ENCODE measurements around the gene DNAH1.

The DNAH1 gene

DNA sequence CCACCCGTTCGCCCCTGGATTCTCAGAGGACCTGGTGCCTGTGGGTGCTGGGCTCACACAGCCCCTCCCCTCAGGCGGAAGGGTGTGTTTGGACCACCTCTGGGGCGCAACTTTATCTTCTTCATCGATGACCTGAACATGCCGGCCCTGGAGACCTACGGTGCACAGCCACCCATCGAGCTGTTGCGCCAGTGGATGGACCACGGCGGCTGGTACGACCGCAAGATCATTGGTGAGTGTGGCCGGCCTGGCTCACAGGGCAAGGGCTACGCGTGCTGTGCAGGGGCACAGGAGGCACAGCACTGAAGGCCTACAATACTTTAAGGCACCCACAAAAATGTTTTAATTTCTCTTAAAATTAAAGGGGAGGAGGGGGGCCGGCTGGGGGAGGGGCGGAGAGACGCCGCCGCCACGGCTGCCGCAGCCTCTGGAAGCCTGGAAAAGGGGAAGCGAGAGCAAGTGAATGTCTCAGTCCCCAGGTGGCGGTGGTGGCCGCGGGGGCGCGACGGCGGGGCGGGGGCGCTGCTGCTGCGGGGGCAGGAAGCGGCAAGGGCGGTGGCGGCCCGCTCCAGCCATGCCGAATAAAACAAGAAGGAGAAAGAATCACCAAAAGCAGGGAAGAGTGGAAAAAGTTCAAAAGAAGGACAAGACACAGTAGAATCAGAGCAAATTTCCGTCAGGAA is 56.8 kb downstream of the DNAH1 start:
- in situ Hi-C loops (cut with MboI; ENCODE audit: low pct_unique_long_range_greater_than_20kb, low sequenced_read_pairs), result no loop called here
- peak; percentile 56 for DNase-seq

DNA sequence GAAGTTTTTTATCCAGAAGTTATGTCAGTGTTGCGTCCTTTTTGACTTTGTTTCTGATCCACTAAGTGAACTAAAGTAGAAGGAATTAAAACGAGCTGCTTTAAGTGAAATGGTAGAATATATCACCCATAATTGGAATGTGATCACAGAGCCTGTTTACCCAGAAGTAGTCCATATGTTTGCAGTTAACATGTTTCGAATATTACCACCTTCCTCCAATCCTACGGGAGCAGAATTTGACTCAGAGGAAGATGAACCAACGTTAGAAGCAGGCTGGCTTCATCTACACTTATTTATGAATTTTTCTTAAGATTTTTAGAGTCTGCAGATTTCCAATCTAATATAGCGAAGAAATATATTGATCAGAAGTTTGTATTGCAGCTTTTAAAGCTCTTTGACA is 57.6 kb downstream of the DNAH1 start:
- in situ Hi-C loops (cut with MboI; ENCODE audit: low pct_unique_long_range_greater_than_20kb, low sequenced_read_pairs), result no loop called here
- no peak for DNase-seq

DNA sequence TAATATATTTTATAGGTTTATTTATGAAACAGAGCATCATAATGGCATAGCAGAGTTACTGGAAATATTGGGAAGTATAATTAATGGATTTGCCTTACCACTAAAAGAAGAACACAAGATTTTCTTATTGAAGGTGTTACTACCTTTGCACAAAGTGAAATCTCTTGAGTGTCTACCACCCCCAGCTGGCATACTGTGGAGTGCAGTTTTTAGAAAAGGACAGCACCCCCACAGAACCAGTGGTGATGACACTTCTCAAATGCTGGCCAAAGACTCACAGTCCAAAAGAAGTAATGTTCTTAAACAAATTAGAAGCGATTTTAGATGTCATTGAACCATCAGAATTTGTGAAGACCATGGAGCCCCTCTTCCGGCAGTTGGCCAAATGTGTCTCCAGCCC is 58.1 kb downstream of the DNAH1 start:
- no peak for DNase-seq
- in situ Hi-C loops (cut with MboI; ENCODE audit: low pct_unique_long_range_greater_than_20kb, low sequenced_read_pairs), result no loop called here

DNA sequence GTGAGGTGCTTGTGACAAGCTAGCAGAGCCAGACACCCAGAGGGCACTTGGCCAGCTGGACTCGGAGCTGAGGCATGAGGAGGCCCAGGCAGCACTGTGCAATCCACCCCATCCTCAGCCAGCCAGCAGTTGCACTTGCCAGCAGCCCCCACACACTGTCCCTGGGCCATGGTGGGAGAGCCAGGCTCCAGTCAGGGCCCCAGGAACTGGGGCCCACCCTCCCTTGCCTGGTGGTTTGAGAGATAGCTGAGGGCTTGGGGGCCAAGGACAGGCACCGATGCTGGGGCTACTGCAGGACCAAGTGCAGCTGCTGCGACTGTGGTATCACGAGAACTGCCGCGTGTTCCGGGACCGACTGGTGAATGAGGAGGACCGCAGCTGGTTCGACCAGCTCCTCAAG is 63.5 kb downstream of the DNAH1 start:
- in situ Hi-C loops (cut with MboI; ENCODE audit: low pct_unique_long_range_greater_than_20kb, low sequenced_read_pairs), result no loop called here

DNA sequence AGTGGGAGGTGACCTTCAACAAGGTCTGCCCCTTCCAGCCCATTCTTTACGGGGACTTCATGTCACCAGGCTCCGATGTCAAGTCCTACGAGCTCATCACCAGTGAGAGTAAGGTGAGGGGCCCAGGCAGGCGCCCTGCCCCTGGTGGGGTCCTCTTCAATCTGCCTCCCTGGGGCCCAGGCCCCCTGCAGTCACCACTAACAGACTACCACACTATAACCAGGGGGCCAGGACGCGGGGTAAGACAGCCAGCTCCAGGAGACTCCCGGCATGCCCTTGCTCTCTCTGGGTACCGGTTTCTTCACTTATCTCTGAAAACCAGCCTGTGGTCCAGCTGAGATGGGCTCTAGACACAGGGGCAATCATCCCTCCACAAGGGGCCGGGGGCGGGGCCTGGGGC is 63.9 kb downstream of the DNAH1 start:
- DNase-seq, result no peak
- in situ Hi-C loops (cut with MboI; ENCODE audit: low pct_unique_long_range_greater_than_20kb, low sequenced_read_pairs), result no loop called here

More for the DNA sequence above, 63.5 kb downstream of the DNAH1 start:
- no peak for DNase-seq

DNA sequence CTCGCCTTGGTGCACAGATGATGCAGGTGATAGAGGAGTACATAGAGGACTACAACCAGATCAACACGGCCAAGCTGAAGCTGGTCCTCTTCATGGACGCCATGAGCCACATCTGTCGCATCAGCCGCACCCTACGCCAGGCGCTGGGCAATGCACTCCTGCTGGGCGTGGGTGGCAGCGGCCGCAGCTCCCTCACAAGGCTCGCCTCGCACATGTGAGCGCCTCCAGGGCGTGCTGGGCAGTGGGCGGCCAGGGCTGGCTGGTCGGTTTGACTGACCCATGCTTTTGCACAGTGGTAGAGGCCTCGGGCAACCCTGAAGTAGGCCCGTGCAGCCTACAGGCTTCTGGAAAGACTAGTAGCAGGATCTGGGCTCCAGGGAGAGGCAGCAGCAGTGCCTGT is 65.5 kb downstream of the DNAH1 start:
- in situ Hi-C loops (cut with MboI; ENCODE audit: low pct_unique_long_range_greater_than_20kb, low sequenced_read_pairs), result no loop called here
- DNase-seq, result no peak

DNA sequence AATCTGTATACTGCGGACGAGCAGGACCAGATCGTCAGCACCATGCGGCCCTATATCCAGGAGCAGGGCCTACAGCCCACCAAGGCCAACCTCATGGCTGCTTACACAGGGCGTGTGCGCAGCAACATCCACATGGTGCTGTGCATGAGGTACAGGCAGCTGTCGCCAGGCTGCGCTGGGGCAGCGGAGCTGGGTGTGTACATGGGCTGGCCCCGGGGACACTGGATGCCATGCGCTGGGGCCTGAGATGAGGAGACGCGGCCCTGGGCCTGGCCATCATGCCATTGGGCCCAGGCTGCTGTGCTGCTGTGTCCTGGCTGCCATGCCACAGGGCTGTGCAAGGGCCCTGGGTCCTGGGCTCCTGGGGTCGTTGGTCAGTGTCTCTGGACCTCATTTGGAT is 67.3 kb downstream of the DNAH1 start:
- no peak for DNase-seq
- in situ Hi-C loops (cut with MboI; ENCODE audit: low pct_unique_long_range_greater_than_20kb, low sequenced_read_pairs), result no loop called here

DNA sequence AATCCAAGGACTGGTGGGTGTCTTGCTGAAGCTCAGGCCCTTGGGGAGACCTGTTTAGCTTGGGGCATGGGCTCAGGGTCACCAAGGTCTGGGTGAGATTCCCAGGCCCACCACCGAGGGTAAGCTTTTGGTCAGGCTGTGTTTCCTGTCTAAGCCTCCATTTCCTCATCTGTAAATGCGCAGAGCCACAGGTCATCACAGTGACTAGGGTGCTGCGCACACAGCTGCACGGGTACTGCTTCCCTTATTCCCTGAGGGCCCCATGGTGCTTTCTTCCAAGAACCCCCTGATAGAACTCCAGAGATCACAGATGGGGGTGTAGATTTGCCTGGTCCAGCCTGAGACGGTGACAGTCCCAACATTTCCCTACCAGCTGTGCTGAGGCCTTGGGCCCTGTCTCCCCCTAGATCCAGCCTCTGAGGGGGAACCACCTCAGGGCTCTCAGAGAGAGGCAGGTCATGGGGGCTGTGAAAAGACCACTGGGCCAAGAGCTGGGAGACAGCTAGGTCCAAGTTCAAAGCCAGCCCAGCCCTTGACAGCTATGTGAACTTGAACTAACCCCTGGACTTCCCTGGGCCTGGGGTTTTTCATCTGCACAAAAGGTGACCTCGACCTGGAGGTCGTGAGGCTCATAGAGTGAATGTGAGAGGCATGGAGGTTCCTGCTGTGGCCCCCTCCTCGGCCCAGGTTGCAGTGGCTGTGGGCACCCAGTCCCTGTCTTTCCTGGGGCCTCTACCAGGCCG is 68.1 kb downstream of the DNAH1 start:
- in situ Hi-C loops (cut with MboI; ENCODE audit: low pct_unique_long_range_greater_than_20kb, low sequenced_read_pairs), result no loop called here

DNA sequence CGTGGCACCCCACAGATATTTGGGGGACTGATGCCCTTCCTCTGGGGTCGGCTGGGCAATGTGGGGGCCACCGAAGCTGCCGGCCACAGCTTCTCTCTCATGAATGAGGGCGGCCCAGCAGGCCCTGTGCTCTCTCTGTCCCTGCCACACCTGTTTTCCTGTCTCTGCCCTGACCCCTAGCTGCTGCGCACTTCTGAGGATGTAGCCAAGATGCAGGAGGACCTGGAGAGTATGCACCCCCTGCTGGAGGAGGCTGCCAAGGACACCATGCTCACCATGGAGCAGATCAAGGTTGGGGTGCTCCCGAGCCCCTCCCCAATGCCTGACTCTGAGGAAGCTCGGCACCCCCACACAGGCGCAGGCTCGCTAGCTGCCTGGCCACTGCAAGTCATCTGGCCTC is 69.0 kb downstream of the DNAH1 start:
- peak; percentile 55 for DNase-seq
- in situ Hi-C loops (cut with MboI; ENCODE audit: low pct_unique_long_range_greater_than_20kb, low sequenced_read_pairs), result no loop called here

More for the DNA sequence above, 68.1 kb downstream of the DNAH1 start:
- no peak for DNase-seq

DNA sequence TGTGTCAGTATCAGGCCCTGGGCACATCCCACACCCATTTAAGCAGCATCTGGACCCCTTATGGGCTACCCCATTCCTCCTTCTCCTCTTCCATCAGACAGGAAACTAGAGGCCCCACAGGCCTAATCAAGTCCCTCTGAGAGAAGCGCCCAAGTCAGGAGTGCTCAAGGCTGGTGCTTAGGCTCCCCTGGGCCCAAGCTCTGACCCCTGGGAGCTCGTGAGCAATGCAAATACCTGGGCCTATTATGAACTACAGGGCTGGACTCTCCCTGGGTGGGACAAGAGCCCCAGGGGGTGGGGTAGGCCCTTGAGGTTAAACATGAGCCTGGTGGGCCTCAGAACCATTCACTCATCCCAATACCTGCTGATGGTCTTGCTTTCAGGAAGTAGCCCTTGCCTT is 71.4 kb downstream of the DNAH1 start:
- DNase-seq, result no peak
- in situ Hi-C loops (cut with MboI; ENCODE audit: low pct_unique_long_range_greater_than_20kb, low sequenced_read_pairs), result no loop called here

DNA sequence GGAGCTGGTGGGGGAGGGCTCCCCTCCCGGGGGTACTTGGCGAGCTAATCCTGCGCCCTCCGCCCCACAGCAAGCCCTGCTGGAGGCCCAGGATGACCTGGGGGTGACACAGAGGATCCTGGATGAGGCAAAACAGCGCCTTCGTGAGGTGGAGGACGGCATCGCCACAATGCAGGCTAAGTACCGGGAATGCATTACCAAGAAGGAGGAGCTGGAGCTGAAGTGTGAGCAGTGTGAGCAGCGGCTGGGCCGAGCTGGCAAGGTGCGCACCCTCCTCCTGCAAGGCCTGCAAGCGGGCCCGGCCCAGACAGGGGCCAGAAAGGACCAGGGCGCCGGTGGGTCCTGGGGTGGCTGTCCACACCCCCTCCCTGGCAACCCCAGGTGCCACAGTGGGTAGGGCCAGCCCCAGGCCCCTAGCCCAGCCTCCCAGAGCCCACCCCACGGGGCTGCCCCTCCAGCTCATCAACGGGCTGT is 72.3 kb downstream of the DNAH1 start:
- in situ Hi-C loops (cut with MboI; ENCODE audit: low pct_unique_long_range_greater_than_20kb, low sequenced_read_pairs), result no loop called here

DNA sequence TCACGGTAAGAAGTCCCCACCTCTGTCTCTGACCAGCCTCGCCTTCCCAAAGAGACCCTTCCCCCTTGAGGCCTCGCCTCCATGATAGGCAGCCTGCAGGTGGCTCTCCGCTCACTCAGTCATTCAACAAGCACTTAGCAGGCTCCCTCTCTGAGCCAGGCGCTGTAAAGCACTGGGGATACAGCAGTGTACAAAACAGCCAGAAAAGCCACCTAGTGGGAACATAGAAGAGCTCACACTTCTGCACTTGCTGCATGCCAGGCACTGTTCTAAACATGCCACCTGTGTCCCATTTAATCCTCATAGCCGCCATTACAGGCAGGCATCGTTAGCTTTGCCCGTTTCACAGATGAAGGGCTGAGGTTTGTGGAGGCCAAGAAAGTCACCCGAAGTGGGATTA is 72.8 kb downstream of the DNAH1 start:
- DNase-seq, result no peak
- in situ Hi-C loops (cut with MboI; ENCODE audit: low pct_unique_long_range_greater_than_20kb, low sequenced_read_pairs), result no loop called here

More for the DNA sequence above, 72.3 kb downstream of the DNAH1 start:
- DNase-seq, result no peak

DNA sequence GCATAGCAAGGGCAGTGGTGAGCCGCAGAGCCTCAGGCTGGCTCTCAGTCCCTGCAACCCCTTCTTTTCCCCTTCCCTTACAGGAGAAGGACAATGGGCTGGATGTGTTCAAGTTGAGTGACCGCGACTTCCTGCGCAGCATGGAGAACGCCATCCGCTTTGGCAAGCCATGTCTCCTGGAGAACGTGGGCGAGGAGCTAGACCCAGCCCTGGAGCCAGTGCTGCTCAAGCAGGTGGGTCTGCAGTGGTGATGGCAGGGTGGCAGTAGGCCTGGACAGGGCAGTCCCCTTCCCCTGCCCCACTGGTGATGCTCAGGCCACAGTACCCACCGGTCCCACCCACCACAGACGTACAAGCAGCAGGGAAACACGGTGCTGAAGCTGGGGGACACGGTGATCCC is 75.0 kb downstream of the DNAH1 start:
- in situ Hi-C loops (cut with MboI; ENCODE audit: low pct_unique_long_range_greater_than_20kb, low sequenced_read_pairs), result no loop called here
- no peak for DNase-seq

DNA sequence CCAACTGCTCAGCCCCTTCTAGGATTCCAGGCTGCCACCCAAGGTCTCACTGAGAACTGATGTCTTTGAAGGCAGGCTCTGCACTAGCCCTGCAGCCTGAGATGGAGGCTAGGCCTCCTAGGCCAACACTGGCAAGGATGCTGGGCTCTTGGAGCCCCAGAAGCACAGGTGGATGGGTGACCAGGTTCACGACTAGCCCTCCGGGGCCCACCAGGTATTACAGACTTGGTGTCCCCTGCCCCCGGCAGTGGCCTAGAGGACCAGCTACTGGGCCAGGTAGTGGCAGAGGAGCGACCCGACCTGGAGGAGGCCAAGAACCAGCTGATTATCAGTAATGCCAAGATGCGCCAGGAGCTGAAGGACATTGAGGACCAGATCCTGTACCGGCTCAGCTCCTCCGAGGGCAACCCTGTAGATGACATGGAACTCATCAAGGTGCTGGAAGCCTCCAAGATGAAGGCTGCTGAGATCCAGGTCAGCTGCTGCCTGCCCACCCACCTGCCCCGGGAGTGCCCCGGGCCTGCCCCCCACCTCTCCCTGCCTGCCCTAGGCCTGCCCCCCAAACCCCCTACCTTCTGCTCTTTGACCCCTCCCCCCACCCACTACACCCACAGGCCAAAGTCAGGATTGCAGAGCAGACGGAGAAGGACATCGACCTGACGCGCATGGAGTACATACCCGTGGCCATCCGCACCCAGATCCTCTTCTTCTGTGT is 76.3 kb downstream of the DNAH1 start:
- DNase-seq, result no peak
- in situ Hi-C loops (cut with MboI; ENCODE audit: low pct_unique_long_range_greater_than_20kb, low sequenced_read_pairs), result no loop called here

DNA sequence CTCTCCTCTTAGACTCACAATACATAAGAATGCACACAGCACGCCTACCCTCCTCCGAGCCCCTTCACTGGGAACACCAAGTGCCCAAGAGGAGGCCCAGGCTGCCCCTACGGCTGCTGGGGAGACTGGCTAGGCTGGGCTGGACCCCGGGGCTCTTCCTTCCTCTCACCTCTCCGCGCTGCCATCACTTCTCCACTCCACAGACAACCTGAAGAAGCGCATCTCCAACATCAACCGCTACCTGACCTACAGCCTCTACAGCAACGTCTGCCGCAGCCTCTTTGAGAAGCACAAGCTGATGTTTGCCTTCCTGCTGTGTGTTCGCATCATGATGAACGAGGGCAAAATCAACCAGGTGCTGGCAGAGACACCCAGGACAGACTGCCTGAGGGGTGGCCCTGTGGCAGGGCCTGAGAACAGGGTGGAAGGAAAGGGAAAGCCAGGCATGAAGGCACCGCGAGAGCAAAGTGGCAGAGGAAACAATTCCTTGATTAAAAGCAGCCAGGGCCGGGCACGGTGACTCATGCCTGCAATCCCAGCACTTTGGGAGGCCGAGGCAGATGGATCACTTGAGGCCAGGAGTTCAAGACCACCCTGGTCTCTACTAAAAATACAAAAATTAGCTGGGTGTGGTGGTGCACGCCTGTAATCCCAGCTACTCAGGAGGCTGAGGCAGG is 77.2 kb downstream of the DNAH1 start:
- in situ Hi-C loops (cut with MboI; ENCODE audit: low pct_unique_long_range_greater_than_20kb, low sequenced_read_pairs), result no loop called here
- no peak for DNase-seq

DNA sequence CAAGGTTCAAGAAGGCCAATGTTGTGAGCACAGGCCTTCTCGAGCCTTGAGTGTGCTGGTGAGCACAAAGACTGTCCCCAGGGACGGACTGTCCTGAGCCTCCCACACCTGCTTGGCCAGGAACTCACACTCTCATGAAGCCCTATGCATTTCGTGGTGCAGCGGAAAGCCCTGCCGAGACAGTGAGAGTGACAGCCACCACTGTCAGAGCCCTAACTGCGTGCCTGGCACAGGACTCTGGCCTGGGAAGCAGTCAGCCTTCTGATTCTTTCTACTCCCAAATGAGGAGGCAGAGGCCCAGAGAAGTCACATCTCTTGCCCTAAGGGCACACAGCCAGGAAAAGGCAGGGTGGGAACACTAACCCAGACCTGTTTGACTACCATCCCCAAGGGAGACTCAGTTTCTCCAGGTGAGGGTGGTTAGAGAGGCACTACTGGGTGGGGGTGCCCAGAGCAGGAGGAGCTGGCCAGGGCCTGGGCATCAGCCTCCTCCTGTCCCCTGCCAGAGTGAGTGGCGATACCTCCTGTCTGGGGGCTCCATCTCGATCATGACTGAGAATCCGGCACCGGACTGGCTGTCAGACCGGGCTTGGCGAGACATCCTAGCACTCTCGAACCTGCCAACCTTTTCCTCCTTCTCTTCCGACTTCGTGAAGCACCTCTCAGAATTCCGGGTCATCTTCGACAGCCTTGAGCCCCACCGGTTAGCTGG is 78.0 kb downstream of the DNAH1 start:
- DNase-seq, result no peak
- in situ Hi-C loops (cut with MboI; ENCODE audit: low pct_unique_long_range_greater_than_20kb, low sequenced_read_pairs), result no loop called here

DNA sequence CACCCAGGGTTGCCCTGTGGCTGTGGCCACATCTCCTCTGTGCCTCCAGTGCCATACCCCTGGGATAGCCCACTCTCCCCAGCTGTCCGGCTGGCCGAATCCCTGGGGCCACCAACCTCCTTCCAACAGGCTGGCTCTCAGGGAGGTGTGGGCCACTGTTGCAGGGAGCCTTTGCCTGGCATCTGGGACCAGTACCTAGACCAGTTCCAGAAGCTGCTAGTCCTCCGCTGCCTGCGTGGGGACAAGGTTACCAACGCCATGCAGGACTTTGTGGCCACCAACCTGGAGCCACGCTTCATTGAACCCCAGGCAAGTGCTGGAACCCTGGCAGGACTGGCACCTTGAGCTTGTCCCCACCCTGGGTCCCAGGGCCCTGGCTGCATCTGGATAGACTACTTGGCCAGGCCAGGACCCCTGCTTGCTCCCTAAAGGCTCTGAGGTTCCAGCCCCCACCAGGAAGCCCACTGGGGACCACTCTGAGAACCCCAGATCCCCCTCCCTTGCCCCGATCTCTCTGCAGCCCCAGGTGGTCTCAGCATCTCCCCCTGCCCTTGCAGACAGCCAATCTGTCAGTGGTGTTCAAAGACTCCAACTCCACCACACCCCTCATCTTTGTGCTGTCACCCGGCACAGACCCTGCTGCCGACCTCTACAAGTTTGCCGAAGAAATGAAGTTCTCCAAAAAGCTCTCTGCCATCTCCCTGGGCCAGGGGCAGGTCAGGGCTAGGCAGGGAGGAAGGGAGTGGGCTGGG is 78.8 kb downstream of the DNAH1 start:
- no peak for DNase-seq
- in situ Hi-C loops (cut with MboI; ENCODE audit: low pct_unique_long_range_greater_than_20kb, low sequenced_read_pairs), result no loop called here

DNA sequence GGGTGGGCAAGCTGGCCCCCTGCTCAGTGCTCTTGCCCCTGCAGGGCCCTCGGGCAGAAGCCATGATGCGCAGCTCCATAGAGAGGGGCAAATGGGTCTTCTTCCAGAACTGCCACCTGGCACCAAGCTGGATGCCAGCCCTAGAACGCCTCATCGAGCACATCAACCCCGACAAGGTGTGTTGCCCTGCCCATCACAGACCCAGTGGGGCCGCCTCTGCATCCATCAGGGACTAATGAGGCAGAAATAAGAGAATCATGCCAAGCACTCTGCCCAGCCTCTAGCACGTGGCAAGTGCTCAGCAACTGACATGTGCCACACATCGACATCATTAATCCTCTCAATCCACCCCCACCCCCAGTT is 79.4 kb downstream of the DNAH1 start:
- no peak for DNase-seq
- in situ Hi-C loops (cut with MboI; ENCODE audit: low pct_unique_long_range_greater_than_20kb, low sequenced_read_pairs), result no loop called here
